ENCODE data around the gene ANGPTL2.

Gene ANGPTL2

GRCh38 chr9:127066851-127067136 lies 55.6 kb downstream of the ANGPTL2 start:
- Histone ChIP-seq H3K27ac (ENCODE audit: low read depth, low read length, poor library complexity, severe bottlenecking) (no peak overlapping the region), H3F3A (ENCODE audit: insufficient read depth, low read length) (no peaks in the 10 kb centered on the region), H4K20me1 (ENCODE audit: insufficient read depth, low read length) (no peaks in the 10 kb centered on the region), H3K27me3 (ENCODE audit: insufficient read depth, low read length) (no peaks in the 10 kb centered on the region), H3K4me3 (ENCODE audit: low read depth, low read length, poor library complexity, severe bottlenecking) (no peak overlapping the region), H3K4me1 (ENCODE audit: insufficient read depth, low read length, severe bottlenecking) (no peaks in the 10 kb centered on the region), H3K9ac (ENCODE audit: low read length) (no peak overlapping the region), H3K36me3 (ENCODE audit: insufficient read depth, low read length) (no peaks in the 10 kb centered on the region), H3K4me2 (ENCODE audit: low read length) (no peak overlapping the region), H3K9me3 (ENCODE audit: low read length) (peaks cover 3% of the 10 kb centered on the region; the same call in 1 of the 2 replicates), H3K79me2 (ENCODE audit: insufficient read depth, low read length) (no peaks in the 10 kb centered on the region), H3K9me2 (ENCODE audit: low read depth, low read length) (no peaks in the 10 kb centered on the region), H2AFZ (ENCODE audit: low read length) (no peak overlapping the region)
- TF ChIP-seq EZH2 (IDR thresholded peaks at IDR 0.05; ENCODE audit: borderline replicate concordance, low read length), result no peak
- TF ChIP-seq CTCF (IDR thresholded peaks at IDR 0.05; ENCODE audit: low read length), result no peak

DNA sequence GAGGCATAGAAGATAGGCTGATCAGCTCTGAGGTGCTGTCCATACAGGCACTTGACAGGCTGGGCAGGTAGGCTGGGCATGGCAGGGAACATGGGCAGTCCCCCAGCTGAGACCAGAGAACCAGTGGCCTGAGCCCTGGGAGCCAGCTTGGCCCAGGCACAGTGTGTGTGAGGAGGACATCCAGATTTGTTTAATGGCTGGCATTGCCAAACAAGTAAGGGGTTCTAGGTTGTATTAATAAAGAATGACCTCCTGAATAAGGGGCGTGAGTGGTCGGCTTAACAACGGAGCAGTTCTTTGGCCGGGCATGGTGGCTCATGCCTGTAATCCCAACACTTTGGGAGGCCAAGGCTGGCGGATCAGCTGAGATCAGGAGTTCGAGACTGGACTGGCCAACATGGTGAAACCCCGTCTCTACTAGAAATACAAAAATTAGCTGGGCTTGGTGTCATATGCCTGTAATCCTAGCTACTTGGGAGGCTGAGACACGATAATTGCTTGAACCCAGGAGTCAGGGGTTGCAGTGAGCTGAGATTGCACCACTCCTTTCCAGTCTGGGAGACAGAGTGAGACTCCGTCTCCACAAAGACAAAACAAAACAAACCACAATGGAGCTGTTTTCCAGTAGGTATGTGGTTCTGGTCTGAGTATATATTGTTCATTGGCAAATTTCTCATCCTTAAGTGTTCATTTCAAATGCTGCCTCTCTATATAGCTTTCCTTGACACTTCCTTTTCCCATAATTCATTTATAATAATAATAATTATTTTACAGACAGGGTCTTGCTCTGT lies 56.2 kb downstream of the ANGPTL2 start:
- Histone ChIP-seq H3K36me3 (ENCODE audit: insufficient read depth, low read length) (no peaks in the 10 kb centered on the region), H3K9ac (ENCODE audit: low read length) (no peak overlapping the region), H3K27me3 (ENCODE audit: insufficient read depth, low read length) (no peaks in the 10 kb centered on the region), H3K4me1 (ENCODE audit: insufficient read depth, low read length, severe bottlenecking) (no peaks in the 10 kb centered on the region), H4K20me1 (ENCODE audit: insufficient read depth, low read length) (no peaks in the 10 kb centered on the region), H3K9me3 (ENCODE audit: low read length) (peaks cover 2% of the 10 kb centered on the region; the same call in 1 of the 2 replicates), H3K4me3 (ENCODE audit: low read depth, low read length, poor library complexity, severe bottlenecking) (no peak overlapping the region), H3K9me2 (ENCODE audit: low read depth, low read length) (no peaks in the 10 kb centered on the region), H3K4me2 (ENCODE audit: low read length) (no peak overlapping the region), H3K27ac (ENCODE audit: low read depth, low read length, poor library complexity, severe bottlenecking) (no peak overlapping the region), H2AFZ (ENCODE audit: low read length) (no peak overlapping the region), H3F3A (ENCODE audit: insufficient read depth, low read length) (no peaks in the 10 kb centered on the region), H3K79me2 (ENCODE audit: insufficient read depth, low read length) (no peaks in the 10 kb centered on the region)
- TF ChIP-seq CTCF (IDR thresholded peaks at IDR 0.05; ENCODE audit: low read length) (no peak), EZH2 (IDR thresholded peaks at IDR 0.05; ENCODE audit: borderline replicate concordance, low read length) (no peak)

GRCh38 chr9:127065592-127065991 lies 56.8 kb downstream of the ANGPTL2 start:
- Histone ChIP-seq H3K4me2 (ENCODE audit: low read length) (no peak overlapping the region), H3K27me3 (ENCODE audit: insufficient read depth, low read length) (no peaks in the 10 kb centered on the region), H3K9me2 (ENCODE audit: low read depth, low read length) (no peaks in the 10 kb centered on the region), H4K20me1 (ENCODE audit: insufficient read depth, low read length) (no peaks in the 10 kb centered on the region), H3F3A (ENCODE audit: insufficient read depth, low read length) (no peaks in the 10 kb centered on the region), H3K4me1 (ENCODE audit: insufficient read depth, low read length, severe bottlenecking) (no peaks in the 10 kb centered on the region), H3K4me3 (ENCODE audit: low read depth, low read length, poor library complexity, severe bottlenecking) (no peak overlapping the region), H3K27ac (ENCODE audit: low read depth, low read length, poor library complexity, severe bottlenecking) (no peak overlapping the region), H3K36me3 (ENCODE audit: insufficient read depth, low read length) (no peaks in the 10 kb centered on the region), H3K9me3 (ENCODE audit: low read length) (no peaks in the 10 kb centered on the region), H2AFZ (ENCODE audit: low read length) (no peak overlapping the region), H3K79me2 (ENCODE audit: insufficient read depth, low read length) (no peaks in the 10 kb centered on the region), H3K9ac (ENCODE audit: low read length) (no peak overlapping the region)
- TF ChIP-seq CTCF (IDR thresholded peaks at IDR 0.05; ENCODE audit: low read length), result no peak
